ENCODE results near the gene DCLK1.

DNA sequence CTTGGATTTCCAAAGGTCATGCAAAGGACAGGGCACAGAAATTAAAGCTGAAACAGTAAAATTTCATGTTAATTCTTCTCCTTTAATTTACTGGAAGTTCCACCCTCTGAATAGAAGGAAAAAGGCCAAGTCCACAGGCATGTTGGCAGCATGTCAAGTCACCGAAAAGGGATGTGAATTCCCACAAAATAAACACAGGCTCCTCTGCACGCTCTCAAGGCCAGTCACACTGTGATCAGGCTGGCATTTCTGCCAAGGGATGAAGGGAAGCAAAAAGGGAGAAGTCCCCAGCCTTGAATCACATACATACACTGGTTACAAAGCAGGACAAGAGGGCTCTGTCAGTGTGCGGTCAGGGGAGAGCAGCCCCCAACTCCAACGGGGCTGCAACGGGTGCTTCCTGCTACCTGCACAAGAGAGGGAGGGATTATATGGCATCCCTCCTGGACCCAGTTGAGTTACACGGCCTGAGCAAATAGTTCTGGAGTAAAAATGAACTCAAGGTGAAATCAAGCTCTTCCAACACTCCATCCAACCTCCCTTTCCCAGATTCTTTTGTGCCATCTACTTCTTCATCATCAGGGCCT, 6.9 kb downstream of the DCLK1 start:
- TF ChIP-seq CTCF (IDR thresholded peaks at IDR 0.05) (no peak), POLR2AphosphoS5 (IDR thresholded peaks at IDR 0.05) (peak in 1 of 2 donors; percentile 21)

Measured in esophagus muscularis mucosa (tissue), 3 donors.